IMR-90 (cell line): ENCODE measurements around the gene RAB15.

Experiments
- POLR2A ChIP-seq: IDR thresholded peaks from 2 replicates; pipeline ENCODE4 v1.6.1; 2012; ENCODE audit warnings: mild to moderate bottlenecking, low read depth, low read length
- RAD21 ChIP-seq: IDR thresholded peaks from 2 replicates; pipeline ENCODE4 v1.6.1; 2012; ENCODE audit warnings: low read length, improper control_type of control experiment
- TF ChIP-seq, protein P1 (sequence below): conservative IDR thresholded peaks from 2 replicates; pipeline ENCODE4 v1.5.1; 2012; ENCODE audit warnings: mild to moderate bottlenecking, low read depth, low read length, improper control_type of control experiment

DNA sequence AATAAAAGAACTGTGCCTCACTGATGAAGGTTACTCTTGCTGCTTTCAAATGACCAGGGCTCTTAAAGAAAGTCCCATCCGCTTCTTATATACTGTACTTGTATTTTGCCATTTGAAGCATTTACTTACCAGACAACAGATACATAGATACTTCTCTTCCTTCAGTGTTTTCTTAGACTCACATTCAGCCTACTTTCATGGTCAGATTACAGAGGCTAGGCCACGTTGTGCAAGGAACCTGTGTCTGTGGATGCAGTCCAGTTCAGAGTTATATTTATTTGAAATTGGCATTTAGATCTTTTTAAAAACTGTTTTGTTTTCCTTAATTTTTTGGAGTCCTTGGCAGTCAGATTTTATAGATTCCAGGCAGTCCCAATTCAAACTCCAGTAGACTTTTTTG, 51.7 kb downstream of the RAB15 start:
- no peak for TF ChIP-seq RAD21
- no peak for TF ChIP-seq POLR2A
- TF ChIP-seq, protein P1, sequence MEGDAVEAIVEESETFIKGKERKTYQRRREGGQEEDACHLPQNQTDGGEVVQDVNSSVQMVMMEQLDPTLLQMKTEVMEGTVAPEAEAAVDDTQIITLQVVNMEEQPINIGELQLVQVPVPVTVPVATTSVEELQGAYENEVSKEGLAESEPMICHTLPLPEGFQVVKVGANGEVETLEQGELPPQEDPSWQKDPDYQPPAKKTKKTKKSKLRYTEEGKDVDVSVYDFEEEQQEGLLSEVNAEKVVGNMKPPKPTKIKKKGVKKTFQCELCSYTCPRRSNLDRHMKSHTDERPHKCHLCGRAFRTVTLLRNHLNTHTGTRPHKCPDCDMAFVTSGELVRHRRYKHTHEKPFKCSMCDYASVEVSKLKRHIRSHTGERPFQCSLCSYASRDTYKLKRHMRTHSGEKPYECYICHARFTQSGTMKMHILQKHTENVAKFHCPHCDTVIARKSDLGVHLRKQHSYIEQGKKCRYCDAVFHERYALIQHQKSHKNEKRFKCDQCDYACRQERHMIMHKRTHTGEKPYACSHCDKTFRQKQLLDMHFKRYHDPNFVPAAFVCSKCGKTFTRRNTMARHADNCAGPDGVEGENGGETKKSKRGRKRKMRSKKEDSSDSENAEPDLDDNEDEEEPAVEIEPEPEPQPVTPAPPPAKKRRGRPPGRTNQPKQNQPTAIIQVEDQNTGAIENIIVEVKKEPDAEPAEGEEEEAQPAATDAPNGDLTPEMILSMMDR: no peak
